KMS-11 (cell line): Measurements from ENCODE around the gene DPF3.

ENCODE experiments used
- H2AFZ ChIP-seq: fragments of 200-600 bp; sonication (generic); 2 replicates; pipeline ENCODE4 v1.6.1; 2016; ENCODE audit warnings: antibody characterized with exemption, mixed run types, low read depth
- H3K27ac ChIP-seq: fragments of 200-600 bp; sonication (generic); 2 replicates; pipeline ENCODE4 v1.6.1; 2016; ENCODE audit warnings: mild to moderate bottlenecking, mixed run types
- H3K27me3 ChIP-seq: fragments of 200-600 bp; sonication (generic); 2 replicates; pipeline ENCODE4 v1.6.1; 2017; ENCODE audit warnings: mild to moderate bottlenecking, low read depth, mixed run types, moderate library complexity; ENCODE audit not compliant: insufficient read depth
- H3K36me3 ChIP-seq: fragments of 200-600 bp; sonication (generic); 2 replicates; pipeline ENCODE4 v1.6.1; 2017; ENCODE audit warnings: mild to moderate bottlenecking, mixed run types; ENCODE audit not compliant: insufficient read depth
- H3K4me1 ChIP-seq: fragments of 200-600 bp; sonication (generic); 2 replicates; pipeline ENCODE4 v1.6.1; 2016; ENCODE audit warnings: mild to moderate bottlenecking, low read depth, mixed run types; ENCODE audit not compliant: poor library complexity, severe bottlenecking
- H3K4me2 ChIP-seq: fragments of 200-600 bp; sonication (generic); 2 replicates; pipeline ENCODE4 v1.7.0; 2016; ENCODE audit warnings: mild to moderate bottlenecking, mixed run types
- H3K4me3 ChIP-seq: fragments of 200-600 bp; sonication (generic); IDR thresholded peaks from 2 replicates; pipeline ENCODE4 v1.6.1; 2017; ENCODE audit warnings: low read depth, low read length, mixed read lengths; ENCODE audit not compliant: insufficient read depth
- H3K79me2 ChIP-seq: fragments of 200-600 bp; sonication (generic); 2 replicates; pipeline ENCODE4 v1.6.1; 2016; ENCODE audit warnings: low read depth, mixed run types; ENCODE audit not compliant: insufficient read depth
- H3K9ac ChIP-seq: fragments of 200-600 bp; sonication (generic); 2 replicates; pipeline ENCODE4 v1.6.1; 2016; ENCODE audit warnings: mild to moderate bottlenecking, mixed run types
- H4K20me1 ChIP-seq: fragments of 200-600 bp; sonication (generic); 2 replicates; pipeline ENCODE4 v1.6.1; 2016; ENCODE audit warnings: mild to moderate bottlenecking, mixed run types; ENCODE audit not compliant: insufficient read depth
- TF ChIP-seq, protein P1 (sequence below): fragments of 200-600 bp; sonication (generic); conservative IDR thresholded peaks from 2 replicates; pipeline ENCODE4 v1.6.1; 2017; ENCODE audit warnings: low read depth, mild to moderate bottlenecking, antibody characterized with exemption, low read length, moderate library complexity, mixed read lengths

Gene DPF3

GRCh38 chr14:72740504-72740961 is 153.4 kb downstream of the DPF3 start:
- Histone ChIP-seq H3K9ac (no peak overlapping the region), H3K36me3 (no peaks in the 10 kb centered on the region), H3K4me2 (no peak overlapping the region), H4K20me1 (no peaks in the 10 kb centered on the region), H2AFZ (no peak overlapping the region), H3K27ac (no peak overlapping the region), H3K79me2 (no peaks in the 10 kb centered on the region), H3K4me1 (no peaks in the 10 kb centered on the region), H3K27me3 (no peaks in the 10 kb centered on the region), H3K4me3 (no peak overlapping the region)
- TF ChIP-seq, protein P1, sequence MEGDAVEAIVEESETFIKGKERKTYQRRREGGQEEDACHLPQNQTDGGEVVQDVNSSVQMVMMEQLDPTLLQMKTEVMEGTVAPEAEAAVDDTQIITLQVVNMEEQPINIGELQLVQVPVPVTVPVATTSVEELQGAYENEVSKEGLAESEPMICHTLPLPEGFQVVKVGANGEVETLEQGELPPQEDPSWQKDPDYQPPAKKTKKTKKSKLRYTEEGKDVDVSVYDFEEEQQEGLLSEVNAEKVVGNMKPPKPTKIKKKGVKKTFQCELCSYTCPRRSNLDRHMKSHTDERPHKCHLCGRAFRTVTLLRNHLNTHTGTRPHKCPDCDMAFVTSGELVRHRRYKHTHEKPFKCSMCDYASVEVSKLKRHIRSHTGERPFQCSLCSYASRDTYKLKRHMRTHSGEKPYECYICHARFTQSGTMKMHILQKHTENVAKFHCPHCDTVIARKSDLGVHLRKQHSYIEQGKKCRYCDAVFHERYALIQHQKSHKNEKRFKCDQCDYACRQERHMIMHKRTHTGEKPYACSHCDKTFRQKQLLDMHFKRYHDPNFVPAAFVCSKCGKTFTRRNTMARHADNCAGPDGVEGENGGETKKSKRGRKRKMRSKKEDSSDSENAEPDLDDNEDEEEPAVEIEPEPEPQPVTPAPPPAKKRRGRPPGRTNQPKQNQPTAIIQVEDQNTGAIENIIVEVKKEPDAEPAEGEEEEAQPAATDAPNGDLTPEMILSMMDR = no peak

DNA sequence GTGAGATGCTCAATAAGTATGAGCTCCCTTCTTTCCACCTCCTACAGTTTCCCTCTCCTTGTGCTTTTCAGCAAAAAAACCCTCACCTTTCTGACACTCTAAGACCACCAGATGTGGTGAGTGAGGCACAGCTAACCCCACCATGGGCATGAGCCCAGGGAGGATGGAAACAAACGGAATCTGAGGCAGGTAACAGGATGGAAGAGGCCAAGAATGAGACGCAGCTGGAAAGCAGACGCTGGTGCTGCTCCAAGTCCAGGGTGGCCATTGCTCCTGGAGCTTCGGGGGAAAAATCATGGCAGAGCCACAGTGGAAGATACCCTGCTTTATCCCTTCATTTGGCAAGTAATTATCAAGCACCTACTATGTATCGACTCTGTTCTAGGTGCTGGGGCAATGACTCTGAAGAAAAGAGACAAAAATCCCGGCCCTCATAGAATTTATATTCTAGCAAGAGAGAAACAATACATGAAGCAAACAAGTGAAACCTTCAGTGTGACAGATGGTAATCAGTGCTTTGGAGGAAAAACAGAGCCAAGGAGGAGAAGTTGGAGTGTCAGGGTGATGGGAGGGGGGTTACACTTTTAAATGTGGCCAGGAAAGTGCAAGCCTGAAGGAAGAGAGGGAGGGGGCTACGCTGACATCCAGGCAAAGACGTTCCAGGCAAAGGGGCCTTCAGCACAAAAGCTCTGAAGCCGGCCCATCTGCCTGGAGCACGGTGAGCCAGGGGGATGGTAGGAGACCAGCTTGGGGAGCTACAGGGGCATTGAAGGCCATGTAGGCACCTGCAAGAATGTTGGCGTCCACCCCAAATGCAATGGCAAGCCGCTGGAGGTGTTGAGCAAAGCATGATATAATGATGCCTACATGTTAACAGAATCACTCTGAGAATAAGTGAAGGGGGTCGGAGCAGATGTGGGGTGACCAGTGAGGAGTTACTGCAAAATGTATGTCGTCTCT is 154.2 kb downstream of the DPF3 start:
- H4K20me1 ChIP-seq = no peaks in the 10 kb centered on the region
- H3K9ac ChIP-seq = no peak overlapping the region
- H3K4me2 ChIP-seq = no peak overlapping the region
- no peaks in the 10 kb centered on the region for H3K36me3 ChIP-seq
- no peaks in the 10 kb centered on the region for H3K79me2 ChIP-seq
- H2AFZ ChIP-seq = no peak overlapping the region
- no peak overlapping the region for H3K27ac ChIP-seq
- no peaks in the 10 kb centered on the region for H3K27me3 ChIP-seq
- no peaks in the 10 kb centered on the region for H3K4me1 ChIP-seq
- TF ChIP-seq, protein P1 = no peak
- H3K4me3 ChIP-seq = no peak overlapping the region

DNA sequence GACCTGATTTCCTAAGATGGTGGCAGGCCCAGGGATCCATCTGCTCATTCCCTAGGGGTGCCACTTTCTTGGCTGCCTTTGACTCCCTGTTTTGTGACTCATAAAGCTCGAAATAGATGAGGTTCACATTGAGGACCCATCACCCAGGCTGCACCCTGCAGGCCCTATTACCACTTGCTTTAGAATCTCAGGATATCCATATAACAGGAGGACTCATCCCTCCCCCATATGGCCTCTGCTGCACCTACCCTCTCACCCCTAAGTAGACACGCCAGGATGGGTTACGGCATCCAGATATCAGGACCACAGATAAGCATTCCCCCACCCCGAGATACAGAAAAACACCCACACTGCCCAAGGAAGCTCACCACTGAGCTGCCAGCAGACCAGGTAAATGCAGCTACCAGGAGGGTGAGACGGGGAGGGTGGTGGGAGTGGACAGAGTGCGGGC is 155.7 kb downstream of the DPF3 start:
- TF ChIP-seq, protein P1 = no peak
- no peaks in the 10 kb centered on the region for H3K36me3 ChIP-seq
- no peak overlapping the region for H3K27ac ChIP-seq
- no peak overlapping the region for H3K4me2 ChIP-seq
- H3K4me3 ChIP-seq = no peak overlapping the region
- no peak overlapping the region for H3K9ac ChIP-seq
- no peaks in the 10 kb centered on the region for H4K20me1 ChIP-seq
- H2AFZ ChIP-seq = no peak overlapping the region
- no peaks in the 10 kb centered on the region for H3K27me3 ChIP-seq
- H3K79me2 ChIP-seq = no peaks in the 10 kb centered on the region
- H3K4me1 ChIP-seq = no peaks in the 10 kb centered on the region

DNA sequence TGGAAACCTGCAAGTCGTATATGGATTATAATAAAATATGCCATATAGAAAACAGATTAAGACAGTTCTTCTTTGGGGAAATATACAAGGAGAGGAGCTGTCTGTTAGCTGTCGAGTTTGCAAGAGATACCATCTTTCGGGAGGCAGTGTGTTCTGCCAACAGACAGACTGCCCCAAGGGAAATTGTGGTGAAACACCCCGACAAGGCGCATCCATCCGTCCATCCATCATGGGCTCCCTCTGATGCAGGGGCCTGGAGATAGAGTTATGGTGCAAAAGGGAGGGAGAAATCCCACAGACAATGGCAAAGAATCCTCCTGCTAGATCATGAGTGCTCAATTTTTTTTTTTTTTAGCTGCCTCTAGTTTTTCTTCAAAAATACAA is 156.3 kb downstream of the DPF3 start:
- Histone ChIP-seq H3K27ac (no peak overlapping the region), H3K36me3 (no peaks in the 10 kb centered on the region), H3K4me1 (no peaks in the 10 kb centered on the region), H3K4me3 (no peak overlapping the region), H3K79me2 (no peaks in the 10 kb centered on the region), H2AFZ (no peak overlapping the region), H3K9ac (no peak overlapping the region), H3K4me2 (no peak overlapping the region), H4K20me1 (no peaks in the 10 kb centered on the region), H3K27me3 (no peaks in the 10 kb centered on the region)
- TF ChIP-seq, protein P1 = no peak
